ENCODE measurements around the gene ENTPD6.

The ENTPD6 gene

GRCh38 chr20:25275813-25276532 lies 80.5 kb downstream of the ENTPD6 start:
- TF ChIP-seq PATZ1 (CRISPR knock-in tag; IDR thresholded peaks at IDR 0.05; ENCODE audit: borderline replicate concordance): no peak
- TF ChIP-seq ARNTL (CRISPR knock-in tag; IDR thresholded peaks at IDR 0.05; ENCODE audit: borderline replicate concordance, low read depth): no peak
- TF ChIP-seq ZNF8 (CRISPR knock-in tag; IDR thresholded peaks at IDR 0.05): no peak
- TF ChIP-seq, protein P1, sequence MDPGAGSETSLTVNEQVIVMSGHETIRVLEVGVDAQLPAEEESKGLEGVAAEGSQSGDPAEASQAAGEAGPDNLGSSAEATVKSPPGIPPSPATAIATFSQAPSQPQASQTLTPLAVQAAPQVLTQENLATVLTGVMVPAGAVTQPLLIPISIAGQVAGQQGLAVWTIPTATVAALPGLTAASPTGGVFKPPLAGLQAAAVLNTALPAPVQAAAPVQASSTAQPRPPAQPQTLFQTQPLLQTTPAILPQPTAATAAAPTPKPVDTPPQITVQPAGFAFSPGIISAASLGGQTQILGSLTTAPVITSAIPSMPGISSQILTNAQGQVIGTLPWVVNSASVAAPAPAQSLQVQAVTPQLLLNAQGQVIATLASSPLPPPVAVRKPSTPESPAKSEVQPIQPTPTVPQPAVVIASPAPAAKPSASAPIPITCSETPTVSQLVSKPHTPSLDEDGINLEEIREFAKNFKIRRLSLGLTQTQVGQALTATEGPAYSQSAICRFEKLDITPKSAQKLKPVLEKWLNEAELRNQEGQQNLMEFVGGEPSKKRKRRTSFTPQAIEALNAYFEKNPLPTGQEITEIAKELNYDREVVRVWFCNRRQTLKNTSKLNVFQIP (CRISPR knock-in tag; IDR thresholded peaks at IDR 0.05; ENCODE audit: borderline replicate concordance, low read depth): no peak
- TF ChIP-seq, protein P2, sequence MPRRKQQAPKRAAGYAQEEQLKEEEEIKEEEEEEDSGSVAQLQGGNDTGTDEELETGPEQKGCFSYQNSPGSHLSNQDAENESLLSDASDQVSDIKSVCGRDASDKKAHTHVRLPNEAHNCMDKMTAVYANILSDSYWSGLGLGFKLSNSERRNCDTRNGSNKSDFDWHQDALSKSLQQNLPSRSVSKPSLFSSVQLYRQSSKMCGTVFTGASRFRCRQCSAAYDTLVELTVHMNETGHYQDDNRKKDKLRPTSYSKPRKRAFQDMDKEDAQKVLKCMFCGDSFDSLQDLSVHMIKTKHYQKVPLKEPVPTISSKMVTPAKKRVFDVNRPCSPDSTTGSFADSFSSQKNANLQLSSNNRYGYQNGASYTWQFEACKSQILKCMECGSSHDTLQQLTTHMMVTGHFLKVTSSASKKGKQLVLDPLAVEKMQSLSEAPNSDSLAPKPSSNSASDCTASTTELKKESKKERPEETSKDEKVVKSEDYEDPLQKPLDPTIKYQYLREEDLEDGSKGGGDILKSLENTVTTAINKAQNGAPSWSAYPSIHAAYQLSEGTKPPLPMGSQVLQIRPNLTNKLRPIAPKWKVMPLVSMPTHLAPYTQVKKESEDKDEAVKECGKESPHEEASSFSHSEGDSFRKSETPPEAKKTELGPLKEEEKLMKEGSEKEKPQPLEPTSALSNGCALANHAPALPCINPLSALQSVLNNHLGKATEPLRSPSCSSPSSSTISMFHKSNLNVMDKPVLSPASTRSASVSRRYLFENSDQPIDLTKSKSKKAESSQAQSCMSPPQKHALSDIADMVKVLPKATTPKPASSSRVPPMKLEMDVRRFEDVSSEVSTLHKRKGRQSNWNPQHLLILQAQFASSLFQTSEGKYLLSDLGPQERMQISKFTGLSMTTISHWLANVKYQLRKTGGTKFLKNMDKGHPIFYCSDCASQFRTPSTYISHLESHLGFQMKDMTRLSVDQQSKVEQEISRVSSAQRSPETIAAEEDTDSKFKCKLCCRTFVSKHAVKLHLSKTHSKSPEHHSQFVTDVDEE (CRISPR knock-in tag; IDR thresholded peaks at IDR 0.05): no peak
- no peak for TF ChIP-seq BACH2 (CRISPR knock-in tag; IDR thresholded peaks at IDR 0.05; ENCODE audit: borderline replicate concordance)
- TF ChIP-seq OSR1 (CRISPR knock-in tag; IDR thresholded peaks at IDR 0.05): no peak
- no peak for TF ChIP-seq ZC3H10 (CRISPR knock-in tag; IDR thresholded peaks at IDR 0.05)
- TF ChIP-seq ESRRG (CRISPR knock-in tag; IDR thresholded peaks at IDR 0.05): no peak
- TF ChIP-seq ZNF70 (CRISPR knock-in tag; IDR thresholded peaks at IDR 0.05): no peak
- ATAC-seq: no peak
